Lower lobe of right lung (tissue), 2 donors: ENCODE results near the gene ENTPD3. TPM values are rescaled to one million over a fixed set of nuclear protein-coding genes. Genes with fewer than 3 reads are reported as not detected.

ENCODE experiments used
- ATAC-seq, 2 donors: fragments of 200-7000 bp; cut with Tn5 transposase; one replicate each; pipeline ENCODE4 v1.9.1; 2020 to 2022; ENCODE audit warnings: mild to moderate bottlenecking in 2 of 2, moderate library complexity in 2 of 2
- DNase-seq: peaks from one replicate; pipeline ENCODE4 v3.0.0-alpha.2; 2020
- H3K27ac ChIP-seq: fragments of 200-600 bp; one replicate; pipeline ENCODE4 v1.8.0; 2022
- H3K27me3 ChIP-seq: fragments of 200-600 bp; one replicate; pipeline ENCODE4 v1.8.0; 2022; ENCODE audit warnings: low read depth
- H3K36me3 ChIP-seq: fragments of 200-600 bp; one replicate; pipeline ENCODE4 v1.8.0; 2022; ENCODE audit warnings: mild to moderate bottlenecking
- H3K4me1 ChIP-seq: fragments of 200-600 bp; one replicate; pipeline ENCODE4 v1.8.0; 2022
- H3K4me3 ChIP-seq: fragments of 200-600 bp; one replicate; pipeline ENCODE4 v1.8.0; 2022; ENCODE audit warnings: mild to moderate bottlenecking
- H3K9me3 ChIP-seq: fragments of 200-600 bp; one replicate; pipeline ENCODE4 v1.8.0; 2022
- CTCF ChIP-seq: fragments of 200-600 bp; IDR thresholded peaks from one replicate; pipeline ENCODE4 v1.8.0; 2022; ENCODE audit warnings: antibody characterized with exemption, mild to moderate bottlenecking
- intact Hi-C: fragments of 100-400 bp; cut with DNase I; formaldehyde crosslinking; loops from one replicate; pipeline ENCODE4 v1.11.0; 2022
- total RNA-seq: library from RNA; stranded (reverse); fragmentation: NEBNext Ultra II Directional; extraction: Animal tissue kit (Norgen Biotek cat#: 25700); gene quantifications from one replicate; pipeline ENCODE4 v1.2.1, GENCODE V29; 2021
- donor health status: DM: no; HTN: yes; CAD: no; lungs with severe emphysema.

The ENTPD3 gene
- total RNA-seq, 1 donor from 2014 or later: 4.3 TPM

- DNase-seq: no peak
- Histone ChIP-seq H3K27ac (no peak overlapping the region), H3K9me3 (no peaks in the 10 kb centered on the region), H3K4me3 (no peak overlapping the region), H3K36me3 (no peaks in the 10 kb centered on the region), H3K27me3 (no peaks in the 10 kb centered on the region), H3K4me1 (no peaks in the 10 kb centered on the region)
- ATAC-seq: no peak
- TF ChIP-seq CTCF: no peak
- intact Hi-C loops: no loop called here
These were observed 20.0 kb downstream of the ENTPD3 start for GRCh38 chr3:40407007-40407406.

GRCh38 chr3:40407611-40408010 lies 20.6 kb downstream of the ENTPD3 start:
- Histone ChIP-seq H3K9me3 (no peaks in the 10 kb centered on the region), H3K27me3 (no peaks in the 10 kb centered on the region), H3K4me3 (no peak overlapping the region), H3K27ac (no peak overlapping the region), H3K4me1 (no peaks in the 10 kb centered on the region), H3K36me3 (no peaks in the 10 kb centered on the region)
- TF ChIP-seq CTCF: no peak
- intact Hi-C loops: no loop called here
- DNase-seq (no peak), ATAC-seq (no peak)

DNA sequence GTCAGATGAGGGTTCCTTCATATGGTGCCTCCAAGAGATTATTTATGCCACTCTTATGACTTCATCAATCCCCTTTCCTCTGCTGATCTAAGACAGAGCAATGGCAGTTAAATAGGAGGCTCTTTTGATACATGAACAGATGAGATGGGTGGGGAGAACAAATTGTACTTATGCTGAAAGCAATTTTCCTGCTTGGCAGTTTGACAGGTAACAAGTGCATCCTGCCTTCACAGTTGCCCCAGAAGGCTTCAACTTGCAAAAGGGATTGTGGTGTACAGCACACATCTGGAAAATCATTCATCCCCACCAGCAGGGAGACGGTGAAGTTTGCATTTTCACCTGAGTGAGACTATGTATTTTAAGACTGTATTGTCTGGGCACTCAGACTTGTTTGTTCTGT lies 27.3 kb downstream of the ENTPD3 start:
- intact Hi-C loops: no loop called here
- Histone ChIP-seq H3K9me3 (no peaks in the 10 kb centered on the region), H3K27ac (no peak overlapping the region), H3K36me3 (no peaks in the 10 kb centered on the region), H3K4me1 (no peaks in the 10 kb centered on the region), H3K27me3 (no peaks in the 10 kb centered on the region), H3K4me3 (no peak overlapping the region)
- TF ChIP-seq CTCF: no peak
- DNase-seq: no peak
- ATAC-seq: no peak

DNA sequence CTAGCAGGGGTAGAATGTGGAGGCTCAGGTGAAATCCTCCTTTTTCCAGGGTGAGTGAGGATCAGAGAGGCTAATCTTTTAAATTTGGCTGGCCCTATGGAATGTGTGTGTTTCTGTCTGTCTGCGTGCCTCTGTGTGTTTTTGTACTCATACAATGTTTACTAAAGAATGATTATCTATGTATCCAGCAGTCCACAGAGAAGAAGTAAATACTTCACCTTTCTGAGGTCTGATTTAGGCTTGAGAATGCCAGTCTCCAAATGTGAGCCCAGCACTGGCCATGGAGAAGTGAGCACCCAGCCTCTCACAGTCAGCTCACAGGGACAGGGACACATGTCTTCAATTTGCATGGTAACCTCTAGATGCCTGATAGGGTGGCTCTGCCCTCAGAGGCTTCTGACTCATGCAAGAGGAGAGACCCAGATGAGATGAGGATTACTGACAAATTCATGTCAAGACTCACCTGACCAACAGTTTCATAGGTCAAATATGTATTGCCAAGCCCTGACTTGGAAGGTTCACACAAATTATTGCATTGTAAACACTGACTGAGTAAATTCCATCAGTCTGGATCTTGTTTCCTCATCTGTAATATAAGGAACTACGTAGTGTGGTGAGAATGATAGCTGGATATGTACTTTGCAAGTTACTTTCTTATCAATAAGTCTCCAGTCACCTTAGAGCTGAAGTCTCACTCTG lies 31.0 kb downstream of the ENTPD3 start:
- no peaks in the 10 kb centered on the region for H3K27me3 ChIP-seq
- no peaks in the 10 kb centered on the region for H3K4me1 ChIP-seq
- H3K36me3 ChIP-seq: no peaks in the 10 kb centered on the region
- intact Hi-C loops: no loop called here
- ATAC-seq (peak in 1 of 2 donors; percentile 37), DNase-seq (no peak)
- TF ChIP-seq CTCF: no peak
- no peak overlapping the region for H3K27ac ChIP-seq
- no peaks in the 10 kb centered on the region for H3K9me3 ChIP-seq
- no peak overlapping the region for H3K4me3 ChIP-seq

- H3K4me3 ChIP-seq: no peak overlapping the region
- no peak for ATAC-seq
- no peaks in the 10 kb centered on the region for H3K27me3 ChIP-seq
- H3K36me3 ChIP-seq: no peaks in the 10 kb centered on the region
- no peaks in the 10 kb centered on the region for H3K4me1 ChIP-seq
- H3K9me3 ChIP-seq: no peaks in the 10 kb centered on the region
- TF ChIP-seq CTCF: no peak
- intact Hi-C loops: no loop called here
- DNase-seq: no peak
- H3K27ac ChIP-seq: no peak overlapping the region
These were observed 35.9 kb downstream of the ENTPD3 start for GRCh38 chr3:40422861-40423260.
